HG03469 (cell line): ENCODE results near the gene KRTAP5-9.
"Not testable (repeated sequence)": the region's sequence is repeated elsewhere in the genome, so short reads cannot be mapped to it uniquely, and the experiment has no call there.

ENCODE experiments used
- ATAC-seq: cut with Tn5 transposase; IDR thresholded peaks from one replicate; pipeline ENCODE4 v1.9.1; 2021; ENCODE audit warnings: mild to moderate bottlenecking, moderate library complexity, moderate number of reproducible peaks; ENCODE audit not compliant: unreplicated experiment

KRTAP5-9 gene

GRCh38 chr11:71557257-71557656, 9.0 kb downstream of the KRTAP5-9 start:
- no peak for ATAC-seq

GRCh38 chr11:71558996-71559395, 10.8 kb downstream of the KRTAP5-9 start:
- ATAC-seq = no peak

- ATAC-seq = no peak
These were observed 13.9 kb downstream of the KRTAP5-9 start for GRCh38 chr11:71562120-71562519.

GRCh38 chr11:71563406-71563805, 15.2 kb downstream of the KRTAP5-9 start:
- ATAC-seq = no peak

DNA sequence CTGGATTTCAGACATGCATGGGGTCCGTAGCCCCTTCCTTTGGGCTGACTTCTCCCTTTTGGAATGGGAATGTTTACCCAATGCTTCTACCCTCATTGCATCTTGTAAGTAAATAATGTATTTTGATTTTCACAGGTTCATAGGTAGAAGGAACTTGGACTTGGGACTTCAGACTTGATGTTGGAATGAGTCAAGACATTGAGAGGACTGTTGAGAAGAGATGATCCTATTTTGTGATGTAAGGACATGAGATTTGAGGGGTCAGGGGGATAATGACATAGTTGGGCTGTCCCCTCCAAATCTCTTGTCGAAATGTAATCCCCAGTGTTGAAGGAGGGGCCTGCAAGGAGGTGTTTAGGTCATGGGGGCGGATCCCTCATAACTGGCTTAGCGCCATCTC, 16.2 kb downstream of the KRTAP5-9 start:
- ATAC-seq = no peak

- no peak for ATAC-seq
These were observed 17.0 kb downstream of the KRTAP5-9 start, which contains the start of gene KRTAP5-10 for GRCh38 chr11:71565263-71565662. Gene KRTAP5-10 (plus strand): TSS chr11:71565563. CDS start chr11:71565588, 25 bp downstream.

DNA sequence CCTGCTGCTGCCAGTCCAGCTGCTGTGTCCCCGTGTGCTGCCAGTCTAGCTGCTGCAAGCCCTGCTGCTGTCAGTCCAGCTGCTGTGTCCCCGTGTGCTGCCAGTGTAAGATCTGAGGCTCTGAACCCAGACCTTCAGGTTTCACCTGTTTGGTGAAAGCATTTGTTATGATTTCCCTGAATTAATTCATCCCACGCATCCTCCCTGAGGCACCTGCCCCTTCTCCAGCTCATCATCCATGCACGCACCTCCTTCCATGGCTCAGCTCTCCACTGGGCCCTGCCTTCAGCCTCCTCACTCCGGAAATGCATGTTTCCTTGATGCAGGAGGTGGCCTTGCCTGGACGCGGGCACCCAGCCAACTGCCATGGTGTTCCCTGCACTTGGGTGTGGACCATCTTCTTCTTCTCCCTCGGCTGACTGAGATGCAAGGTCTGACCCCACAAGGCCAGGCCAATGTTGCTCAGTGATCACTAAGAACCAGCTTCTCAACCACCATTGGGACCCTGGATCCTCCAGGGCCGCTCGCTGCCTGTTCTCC, 17.9 kb downstream of the KRTAP5-9 start:
- no peak for ATAC-seq

DNA sequence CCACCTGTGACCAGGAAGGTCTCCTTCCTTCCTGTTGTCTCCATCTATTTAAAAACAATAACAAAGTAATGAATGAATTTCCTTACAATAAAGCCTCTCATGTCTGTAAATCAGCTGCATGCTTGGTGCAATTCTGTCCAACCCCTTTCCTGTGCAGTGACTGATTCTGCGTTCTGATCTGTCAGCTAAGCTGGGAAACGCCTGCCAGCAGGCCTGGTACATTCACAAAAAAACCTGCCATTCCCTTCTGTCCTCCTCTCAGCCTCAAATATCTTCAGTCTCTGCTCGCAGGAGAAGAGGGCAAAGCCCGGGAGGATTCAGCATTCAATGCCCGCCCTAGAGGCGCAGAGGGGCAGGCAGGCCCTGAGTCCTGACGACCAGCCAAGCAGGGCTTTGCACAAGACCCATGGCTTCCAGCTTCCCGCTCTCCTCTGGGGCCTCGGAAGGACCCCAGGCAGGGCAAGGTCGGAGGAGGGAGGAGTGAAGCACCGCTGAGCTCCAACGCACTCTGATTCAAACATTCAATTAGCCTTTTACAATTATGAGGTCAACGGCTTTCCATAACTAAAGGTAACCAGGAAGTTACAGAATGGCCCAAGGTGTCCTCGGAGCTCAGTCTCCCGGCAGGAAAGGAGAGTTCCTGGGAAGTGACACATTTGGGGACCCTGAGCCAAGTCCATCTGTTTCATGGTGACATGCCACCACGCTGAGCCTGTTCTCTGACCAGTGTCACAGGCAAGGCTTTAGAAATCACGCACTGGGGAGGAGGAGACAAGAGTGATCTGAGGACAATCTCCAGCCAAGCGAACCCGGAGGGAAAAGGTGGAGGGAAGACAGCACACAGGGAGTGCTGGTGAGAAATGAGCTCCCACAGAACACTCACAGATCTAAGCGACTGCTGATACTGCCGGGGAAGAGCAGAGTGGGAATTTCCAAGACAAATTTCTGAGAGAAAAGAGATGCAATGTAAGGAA, 18.7 kb downstream of the KRTAP5-9 start:
- not testable (repeated sequence) for ATAC-seq

GRCh38 chr11:71567633-71568032, 19.4 kb downstream of the KRTAP5-9 start:
- ATAC-seq = not testable (repeated sequence)

DNA sequence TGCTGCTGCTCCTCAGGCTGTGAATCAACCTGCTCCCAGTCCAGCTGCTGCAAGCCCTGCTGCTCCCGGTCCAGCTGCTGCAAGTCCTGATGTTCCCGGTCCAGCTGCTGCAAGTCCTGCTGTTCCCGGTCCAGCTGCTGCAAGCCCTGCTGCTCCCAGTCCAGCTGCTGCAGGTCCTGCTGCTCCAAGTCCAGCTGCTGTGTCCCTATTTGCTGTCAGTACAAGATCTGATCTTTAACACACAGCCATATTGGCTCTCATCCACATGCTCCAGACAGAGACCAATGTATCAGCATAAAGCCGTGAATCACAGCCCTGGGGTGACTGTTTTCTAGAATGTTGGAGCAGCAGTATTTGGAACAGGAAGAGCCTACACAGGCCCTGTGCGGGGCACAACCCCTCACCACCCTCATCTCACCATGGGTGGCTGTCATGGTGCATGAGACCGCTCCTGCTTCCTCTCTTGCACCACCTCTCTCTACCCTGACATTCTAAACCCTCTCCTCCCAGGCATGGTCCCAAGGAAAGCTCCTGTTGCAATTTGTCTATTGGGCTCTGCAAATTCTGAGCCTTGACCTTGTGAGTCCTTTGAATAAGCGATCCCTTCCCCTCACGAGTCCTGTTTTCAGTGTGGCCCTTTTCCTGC, 20.6 kb downstream of the KRTAP5-9 start:
- ATAC-seq = no peak

GRCh38 chr11:71571101-71571850, 23.1 kb downstream of the KRTAP5-9 start:
- ATAC-seq = not testable (repeated sequence)

DNA sequence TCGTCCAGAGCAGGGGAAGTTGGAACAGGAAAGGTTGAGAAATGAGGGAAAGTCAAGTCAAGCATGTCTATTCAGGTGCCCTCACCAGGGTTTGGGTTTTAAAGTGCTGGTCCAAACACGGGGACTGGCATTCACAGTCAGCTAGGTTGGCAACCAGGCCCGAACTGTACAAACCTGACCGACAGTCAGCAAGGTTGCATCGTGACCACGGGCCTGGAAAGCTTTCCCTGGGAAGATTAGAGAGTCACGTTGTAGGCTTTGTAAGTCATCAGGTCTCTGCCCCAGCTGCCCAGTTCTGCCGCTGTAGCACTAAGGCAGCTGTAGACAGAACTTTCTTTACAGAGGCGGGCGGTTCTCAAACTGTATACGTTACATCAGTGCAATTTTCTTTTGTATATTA, 24.6 kb downstream of the KRTAP5-9 start:
- ATAC-seq = no peak

- no peak for ATAC-seq
These were observed 26.2 kb downstream of the KRTAP5-9 start for GRCh38 chr11:71574418-71574817.

DNA sequence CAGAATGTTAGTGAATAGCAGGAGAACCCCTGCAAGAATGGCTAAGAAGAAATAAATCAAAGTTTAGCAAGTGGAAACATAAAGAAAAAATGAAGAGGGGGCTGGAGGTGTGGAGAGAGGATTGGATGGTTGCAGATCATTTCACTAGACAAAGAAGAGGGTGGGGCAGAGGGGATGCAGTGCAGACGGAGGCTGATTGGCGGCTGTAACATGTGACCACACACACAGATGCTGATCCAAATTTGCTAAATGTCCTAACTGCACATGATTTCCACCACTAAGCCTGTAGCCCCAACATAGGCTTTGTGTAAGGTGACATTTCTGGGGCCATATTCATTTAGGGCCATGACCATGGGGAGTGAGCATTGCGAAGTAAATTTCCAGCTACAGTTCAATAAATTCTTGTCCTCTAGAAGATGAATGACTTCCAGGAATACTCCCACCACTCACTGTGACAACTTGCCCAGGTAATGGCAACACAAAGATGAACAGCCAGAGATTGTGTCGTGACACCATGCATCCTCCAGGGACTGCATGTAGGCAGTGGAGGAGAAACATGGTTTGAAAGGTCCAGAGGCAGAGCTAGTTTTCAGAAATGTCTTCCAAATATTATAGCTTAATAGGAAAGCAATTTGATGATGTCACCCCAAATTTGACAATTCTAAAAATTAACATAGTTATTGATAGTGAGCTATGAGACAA, 27.7 kb downstream of the KRTAP5-9 start:
- no peak for ATAC-seq

- not testable (repeated sequence) for ATAC-seq
These were observed 28.7 kb downstream of the KRTAP5-9 start for GRCh38 chr11:71576688-71577465.

GRCh38 chr11:71577469-71578004, 29.3 kb downstream of the KRTAP5-9 start:
- no peak for ATAC-seq

DNA sequence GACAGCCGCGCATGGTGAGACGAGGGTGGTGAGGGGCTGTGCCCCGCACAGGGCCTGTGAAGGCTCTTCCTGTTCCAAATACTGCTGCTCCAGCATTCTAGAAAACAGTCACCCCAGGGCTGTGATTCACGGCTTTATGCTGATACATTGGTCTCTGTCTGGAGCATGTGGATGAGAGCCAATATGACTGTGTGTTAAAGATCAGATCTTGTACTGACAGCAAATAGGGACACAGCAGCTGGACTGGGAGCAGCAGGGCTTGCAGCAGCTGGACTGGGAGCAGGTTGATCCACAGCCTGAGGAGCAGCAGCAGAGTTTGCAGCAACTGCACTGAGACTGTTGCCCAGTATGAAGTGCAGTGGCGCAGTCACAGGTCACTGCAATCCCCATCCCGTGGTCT, 31.3 kb downstream of the KRTAP5-9 start:
- not testable (repeated sequence) for ATAC-seq

DNA sequence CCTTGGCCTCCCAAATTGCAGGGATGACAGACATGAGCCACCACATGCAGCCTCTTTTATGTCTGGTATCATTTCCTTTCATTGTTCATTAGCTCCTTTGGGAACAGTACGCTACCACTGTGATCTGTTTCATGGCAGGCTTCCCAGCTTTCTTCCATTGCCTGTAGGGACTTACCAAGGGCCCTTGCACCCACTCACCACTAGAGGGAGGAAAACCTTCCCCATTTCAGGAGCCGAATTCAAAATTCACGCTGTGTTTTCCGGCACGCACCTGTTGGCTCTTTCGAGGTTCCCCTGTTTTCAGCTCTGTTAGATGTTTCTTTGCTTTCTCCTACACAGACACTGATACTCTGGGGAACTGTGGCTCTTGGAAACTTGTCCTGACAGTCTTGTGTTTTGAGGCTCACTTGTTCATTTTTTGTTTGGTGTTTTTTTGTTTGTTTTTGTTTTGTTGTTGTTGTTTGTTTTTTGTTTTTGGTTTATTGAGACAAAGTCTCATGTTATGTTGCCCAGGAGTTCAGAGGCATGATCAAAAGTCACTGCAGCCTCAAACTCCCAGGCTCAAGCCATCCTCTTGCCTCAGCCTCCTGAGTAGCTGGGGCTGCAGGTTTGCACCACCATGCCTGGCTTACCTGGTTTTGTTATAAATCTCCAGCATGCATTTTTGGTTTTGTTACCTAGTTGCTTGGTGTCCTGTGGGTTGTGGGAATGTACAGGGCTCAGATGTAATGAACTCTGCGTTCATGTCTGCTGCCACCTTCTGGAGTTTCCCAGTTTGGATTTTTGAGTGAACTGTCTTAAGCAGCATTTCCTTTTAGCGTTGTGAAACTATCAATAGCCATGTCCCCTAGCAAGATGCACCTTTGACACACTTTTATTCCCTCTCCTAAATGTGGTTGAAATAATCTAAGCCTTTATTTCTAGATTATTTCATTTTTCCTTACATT, 32.1 kb downstream of the KRTAP5-9 start:
- no peak for ATAC-seq
